Stomach (tissue), 4 donors: ENCODE measurements around the gene DDHD1.

ENCODE experiments used
- POLR2AphosphoS5 ChIP-seq, 3 donors: sonication (generic); formaldehyde crosslinking; IDR thresholded peaks; one replicate each; pipeline ENCODE4 v1.6.1; 2016; ENCODE audit warnings: antibody characterized with exemption in 3 of 3
- TF ChIP-seq, protein P1 (sequence below), 7 experiments: fragments of 450-650 bp in 4 of 7; fragments of 200-600 bp in 3 of 7; sonication (generic) in 3 of 7; IDR thresholded peaks; one replicate each; pipeline ENCODE4 v1.5.1; 2016 to 2019; ENCODE audit warnings: antibody characterized with exemption in 7 of 7, control low read depth in 2 of 7, mild to moderate bottlenecking in 1 of 7

DNA sequence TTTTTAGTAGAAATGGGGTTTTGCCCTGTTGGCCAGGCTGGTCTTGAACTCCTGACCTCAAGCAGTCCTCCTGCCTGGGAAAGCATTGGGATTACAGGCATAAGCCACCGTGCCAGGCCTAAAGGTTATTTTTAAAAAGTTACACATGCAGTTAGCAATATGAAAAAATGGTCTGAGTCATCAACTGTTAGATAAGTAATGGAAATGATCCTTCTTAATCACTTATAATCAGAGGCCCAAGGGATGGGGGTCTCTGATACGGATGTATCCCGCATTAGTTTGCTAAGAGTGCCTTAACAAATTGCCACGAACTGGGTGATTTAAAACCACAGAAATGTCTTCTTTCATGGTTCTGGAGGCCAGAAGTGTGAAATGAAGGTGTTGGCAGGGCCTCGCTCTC is 148.1 kb downstream of the DDHD1 start:
- no peak for TF ChIP-seq POLR2AphosphoS5 (IDR thresholded peaks at IDR 0.05)
- TF ChIP-seq, protein P1, sequence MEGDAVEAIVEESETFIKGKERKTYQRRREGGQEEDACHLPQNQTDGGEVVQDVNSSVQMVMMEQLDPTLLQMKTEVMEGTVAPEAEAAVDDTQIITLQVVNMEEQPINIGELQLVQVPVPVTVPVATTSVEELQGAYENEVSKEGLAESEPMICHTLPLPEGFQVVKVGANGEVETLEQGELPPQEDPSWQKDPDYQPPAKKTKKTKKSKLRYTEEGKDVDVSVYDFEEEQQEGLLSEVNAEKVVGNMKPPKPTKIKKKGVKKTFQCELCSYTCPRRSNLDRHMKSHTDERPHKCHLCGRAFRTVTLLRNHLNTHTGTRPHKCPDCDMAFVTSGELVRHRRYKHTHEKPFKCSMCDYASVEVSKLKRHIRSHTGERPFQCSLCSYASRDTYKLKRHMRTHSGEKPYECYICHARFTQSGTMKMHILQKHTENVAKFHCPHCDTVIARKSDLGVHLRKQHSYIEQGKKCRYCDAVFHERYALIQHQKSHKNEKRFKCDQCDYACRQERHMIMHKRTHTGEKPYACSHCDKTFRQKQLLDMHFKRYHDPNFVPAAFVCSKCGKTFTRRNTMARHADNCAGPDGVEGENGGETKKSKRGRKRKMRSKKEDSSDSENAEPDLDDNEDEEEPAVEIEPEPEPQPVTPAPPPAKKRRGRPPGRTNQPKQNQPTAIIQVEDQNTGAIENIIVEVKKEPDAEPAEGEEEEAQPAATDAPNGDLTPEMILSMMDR (IDR thresholded peaks at IDR 0.05) = no peak
